Uterus (tissue), 4 donors: ENCODE results near the gene DMAP1. TPM values are rescaled to one million over a fixed set of nuclear protein-coding genes. Genes with fewer than 3 reads are reported as not detected.

Source experiments
- DNase-seq, 2 donors: peaks; one replicate each; pipeline ENCODE4 v3.0.0-alpha.2; 2019 to 2020
- H3K27ac ChIP-seq, 2 donors: fragments of 200-600 bp; sonication (generic); 1 replicate in 1 of 2; 2 replicates in 1 of 2; pipeline ENCODE4 v1.5.1; 2016 to 2018
- H3K27me3 ChIP-seq, 2 donors: fragments of 200-600 bp; sonication (generic); one replicate each; pipeline ENCODE4 v1.5.1; 2018 to 2019; ENCODE audit warnings: control low read depth in 1 of 2
- H3K36me3 ChIP-seq, 2 donors: fragments of 200-600 bp; sonication (generic); one replicate each; pipeline ENCODE4 v1.5.1; 2019; ENCODE audit warnings: control low read depth in 1 of 2
- H3K4me1 ChIP-seq, 2 donors: fragments of 200-600 bp; sonication (generic); one replicate each; pipeline ENCODE4 v1.5.1; 2018 to 2019; ENCODE audit warnings: control low read depth in 1 of 2
- H3K4me3 ChIP-seq, 2 donors: fragments of 200-600 bp; sonication (generic); 1 replicate in 1 of 2; 2 replicates in 1 of 2; pipeline ENCODE4 v1.5.1; 2018 to 2019; ENCODE audit warnings: mild to moderate bottlenecking in 1 of 2
- H3K9me3 ChIP-seq, 2 donors: fragments of 200-600 bp; sonication (generic); one replicate each; pipeline ENCODE4 v1.5.1; 2019; ENCODE audit warnings: control low read depth in 1 of 2
- POLR2A ChIP-seq, 2 donors: fragments of 450-650 bp; IDR thresholded peaks; one replicate each; pipeline ENCODE4 v1.6.1; 2016; ENCODE audit warnings: antibody characterized with exemption in 2 of 2, mild to moderate bottlenecking in 1 of 2, moderate library complexity in 1 of 2
- intact Hi-C: fragments of 100-400 bp; cut with DNase I; formaldehyde crosslinking; loops from one replicate; pipeline ENCODE4 v1.15.1; 2023; ENCODE audit warnings: low total_unique reads
- total RNA-seq, 4 donors: library from RNA; depleted of rRNA in 3 of 4; stranded (reverse); fragments of >200 nt in 3 of 4; gene quantifications; one replicate each; pipeline versions ENCODE4 v1.1.0 to v1.2.4, GENCODE V29; 2014 to 2023
- TF ChIP-seq, protein P1 (sequence below), 4 experiments: fragments of 200-600 bp in 2 of 4; fragments of 450-650 bp in 2 of 4; sonication (generic) in 2 of 4; IDR thresholded peaks; one replicate each; pipeline ENCODE4 v1.5.1; 2016 to 2019; ENCODE audit warnings: antibody characterized with exemption in 4 of 4, mild to moderate bottlenecking in 2 of 4, moderate library complexity in 1 of 4
- donor health status: DM: yes; HTN: yes; CAD: no.

The DMAP1 gene
- total RNA-seq, 4 donors from 2014 or later = 11.0 to 46.0 (median 25.3) TPM

GRCh38 chr1:44221769-44222168 lies 8.5 kb downstream of the DMAP1 start:
- DNase-seq = no peak
- intact Hi-C loops = no loop called here
- TF ChIP-seq POLR2A (IDR thresholded peaks at IDR 0.05) = no peak
- TF ChIP-seq, protein P1, sequence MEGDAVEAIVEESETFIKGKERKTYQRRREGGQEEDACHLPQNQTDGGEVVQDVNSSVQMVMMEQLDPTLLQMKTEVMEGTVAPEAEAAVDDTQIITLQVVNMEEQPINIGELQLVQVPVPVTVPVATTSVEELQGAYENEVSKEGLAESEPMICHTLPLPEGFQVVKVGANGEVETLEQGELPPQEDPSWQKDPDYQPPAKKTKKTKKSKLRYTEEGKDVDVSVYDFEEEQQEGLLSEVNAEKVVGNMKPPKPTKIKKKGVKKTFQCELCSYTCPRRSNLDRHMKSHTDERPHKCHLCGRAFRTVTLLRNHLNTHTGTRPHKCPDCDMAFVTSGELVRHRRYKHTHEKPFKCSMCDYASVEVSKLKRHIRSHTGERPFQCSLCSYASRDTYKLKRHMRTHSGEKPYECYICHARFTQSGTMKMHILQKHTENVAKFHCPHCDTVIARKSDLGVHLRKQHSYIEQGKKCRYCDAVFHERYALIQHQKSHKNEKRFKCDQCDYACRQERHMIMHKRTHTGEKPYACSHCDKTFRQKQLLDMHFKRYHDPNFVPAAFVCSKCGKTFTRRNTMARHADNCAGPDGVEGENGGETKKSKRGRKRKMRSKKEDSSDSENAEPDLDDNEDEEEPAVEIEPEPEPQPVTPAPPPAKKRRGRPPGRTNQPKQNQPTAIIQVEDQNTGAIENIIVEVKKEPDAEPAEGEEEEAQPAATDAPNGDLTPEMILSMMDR (IDR thresholded peaks at IDR 0.05) = no peak
- Histone ChIP-seq H3K4me3 (no peak overlapping the region), H3K27ac (no peak overlapping the region), H3K36me3 (no peaks in the 10 kb centered on the region), H3K9me3 (no peaks in the 10 kb centered on the region), H3K4me1 (no peaks in the 10 kb centered on the region), H3K27me3 (no peaks in the 10 kb centered on the region)

- Histone ChIP-seq H3K4me3 (no peak overlapping the region), H3K27ac (no peak overlapping the region), H3K9me3 (no peaks in the 10 kb centered on the region), H3K27me3 (no peaks in the 10 kb centered on the region), H3K36me3 (no peaks in the 10 kb centered on the region), H3K4me1 (no peaks in the 10 kb centered on the region)
- no peak for DNase-seq
- intact Hi-C loops = no loop called here
- no peak for TF ChIP-seq POLR2A (IDR thresholded peaks at IDR 0.05)
- TF ChIP-seq, protein P1 (IDR thresholded peaks at IDR 0.05) = no peak
These were observed 9.3 kb downstream of the DMAP1 start for GRCh38 chr1:44222397-44223186.

DNA sequence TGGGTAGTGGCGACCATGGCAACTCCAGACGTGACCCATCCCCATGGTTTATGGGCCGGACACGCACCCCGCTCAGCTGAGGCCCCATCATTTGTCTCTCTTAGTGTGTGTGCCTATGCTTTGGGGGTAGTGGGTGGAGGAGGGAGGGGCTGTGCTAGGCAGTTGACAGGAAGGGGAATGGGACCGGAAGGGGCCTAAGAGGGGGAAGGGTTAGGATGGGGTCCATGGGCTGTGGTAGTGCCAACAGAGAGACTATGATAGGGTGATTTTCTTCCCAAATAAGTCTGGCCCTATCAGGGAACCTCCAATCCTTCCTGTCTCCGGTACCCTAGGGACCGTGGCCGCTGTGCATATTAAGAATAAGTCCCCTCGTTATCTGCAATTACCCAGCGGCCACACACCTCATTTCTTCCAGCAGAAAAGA lies 9.9 kb downstream of the DMAP1 start:
- Histone ChIP-seq H3K9me3 (no peaks in the 10 kb centered on the region), H3K4me1 (no peaks in the 10 kb centered on the region), H3K36me3 (no peaks in the 10 kb centered on the region), H3K27ac (no peak overlapping the region), H3K27me3 (no peaks in the 10 kb centered on the region), H3K4me3 (no peak overlapping the region)
- DNase-seq = no peak
- TF ChIP-seq, protein P1 (IDR thresholded peaks at IDR 0.05) = no peak
- TF ChIP-seq POLR2A (IDR thresholded peaks at IDR 0.05) = no peak
- intact Hi-C loops = no loop called here

DNA sequence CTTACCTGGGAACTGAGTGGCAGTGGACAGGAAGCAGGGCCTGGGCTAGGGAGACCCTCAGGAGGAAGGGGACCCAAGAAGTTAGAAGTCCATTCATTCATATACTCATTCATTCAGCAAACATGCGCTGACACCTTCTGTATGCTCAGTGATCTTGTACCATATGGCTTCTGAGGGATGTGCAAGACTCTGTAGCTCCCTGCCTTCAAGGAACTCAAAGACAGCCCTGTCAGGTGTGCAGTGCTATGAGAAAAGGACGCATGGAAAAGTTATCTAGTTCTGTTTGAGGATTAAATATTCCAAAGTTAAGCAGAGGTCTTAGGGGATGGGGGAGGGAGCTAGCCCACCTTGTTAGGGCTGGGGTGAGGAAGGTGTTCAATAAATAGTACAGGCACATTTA lies 12.5 kb downstream of the DMAP1 start:
- H3K9me3 ChIP-seq = no peaks in the 10 kb centered on the region
- no peaks in the 10 kb centered on the region for H3K36me3 ChIP-seq
- no peak for DNase-seq
- H3K4me1 ChIP-seq = no peaks in the 10 kb centered on the region
- TF ChIP-seq, protein P1 (IDR thresholded peaks at IDR 0.05) = no peak
- no peak for TF ChIP-seq POLR2A (IDR thresholded peaks at IDR 0.05)
- H3K27me3 ChIP-seq = no peaks in the 10 kb centered on the region
- intact Hi-C loops = no loop called here
- H3K4me3 ChIP-seq = no peak overlapping the region
- H3K27ac ChIP-seq = no peak overlapping the region

DNA sequence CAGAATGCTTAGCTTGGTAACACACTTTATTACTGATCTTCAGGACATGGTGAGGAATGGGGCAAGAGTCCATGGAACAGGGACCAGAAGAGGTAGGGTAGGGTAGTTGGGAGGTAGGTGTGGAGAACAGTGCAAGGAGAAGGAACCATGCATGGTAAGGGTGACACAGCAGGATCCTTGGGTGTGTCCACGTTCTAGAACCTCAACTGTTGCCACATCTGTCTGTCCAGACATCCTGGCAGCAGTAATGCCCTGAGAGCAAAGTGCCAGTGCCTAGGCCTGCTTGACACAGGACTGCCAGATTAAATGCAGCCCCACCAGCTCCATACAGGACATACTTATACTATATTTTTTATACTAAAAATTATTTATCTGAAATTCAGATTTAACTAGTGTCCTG lies 13.9 kb downstream of the DMAP1 start:
- Histone ChIP-seq H3K9me3 (no peaks in the 10 kb centered on the region), H3K4me1 (no peaks in the 10 kb centered on the region), H3K36me3 (no peaks in the 10 kb centered on the region), H3K27me3 (no peaks in the 10 kb centered on the region), H3K4me3 (no peak overlapping the region), H3K27ac (no peak overlapping the region)
- intact Hi-C loops = no loop called here
- DNase-seq = no peak
- TF ChIP-seq, protein P1 (IDR thresholded peaks at IDR 0.05) = no peak
- TF ChIP-seq POLR2A (IDR thresholded peaks at IDR 0.05) = no peak
